ENCODE results near the gene MYO1G.
A peak's percentile ranks its signal among the peaks of the same experiment; 100 is the strongest.

The MYO1G gene

GRCh38 chr7:44981035-44981706 lies 2.4 kb upstream of the MYO1G start:
- TF ChIP-seq PAX5 (IDR thresholded peaks at IDR 0.05; ENCODE audit: insufficient read depth, low read length, severe bottlenecking) (no peak), POLR2AphosphoS5 (IDR thresholded peaks at IDR 0.05; ENCODE audit: low read depth, low read length) (0 out of 2 replicates have a peak, but pooled peaks have one; percentile 18)
- DNase-seq (ENCODE audit: insufficient read length, low spot score) (no peak), FAIRE-seq (no peak)

- TF ChIP-seq SPI1 (IDR thresholded peaks at IDR 0.05; ENCODE audit: low read depth, low read length) (peak; percentile 97), TAF1 (IDR thresholded peaks at IDR 0.05; ENCODE audit: low read depth, low read length) (0 out of 2 replicates have a peak, but pooled peaks have one; percentile 17), POLR2A (IDR thresholded peaks at IDR 0.05; ENCODE audit: low read depth, low read length) (no peak), PAX5 (IDR thresholded peaks at IDR 0.05; ENCODE audit: insufficient read depth, low read length, severe bottlenecking) (peak; percentile 81), POU2F2 (IDR thresholded peaks at IDR 0.05; ENCODE audit: low read depth, low read length) (peak; percentile 35; the same call in 1 of the 2 replicates), POLR2AphosphoS5 (IDR thresholded peaks at IDR 0.05; ENCODE audit: low read depth, low read length) (no peak)
- DNase-seq (ENCODE audit: insufficient read length, low spot score) = no peak
- FAIRE-seq = peak; percentile 82
Observed at GRCh38 chr7:44980393-44981034, 1.7 kb upstream of the MYO1G start.

- no peak for TF ChIP-seq TAF1 (IDR thresholded peaks at IDR 0.05; ENCODE audit: low read depth, low read length)
- TF ChIP-seq POLR2AphosphoS5 (IDR thresholded peaks at IDR 0.05; ENCODE audit: low read depth, low read length) = no peak
- peak; percentile 45; the same call in 1 of the 2 replicates for TF ChIP-seq POU2F2 (IDR thresholded peaks at IDR 0.05; ENCODE audit: low read depth, low read length)
- TF ChIP-seq PAX5 (IDR thresholded peaks at IDR 0.05; ENCODE audit: insufficient read depth, low read length, severe bottlenecking) = peak; percentile 15
- no peak for TF ChIP-seq POLR2A (IDR thresholded peaks at IDR 0.05; ENCODE audit: low read depth, low read length)
- no peak for TF ChIP-seq SPI1 (IDR thresholded peaks at IDR 0.05; ENCODE audit: low read depth, low read length)
- DNase-seq (ENCODE audit: insufficient read length, low spot score) (no peak), FAIRE-seq (no peak)
Observed at GRCh38 chr7:44979481-44980392, 922 bp upstream of the MYO1G start.

- peak; percentile 20 for FAIRE-seq
Observed at GRCh38 chr7:44977959-44978335, 868 bp downstream of the MYO1G start.

GRCh38 chr7:44977304-44977958 lies 1.4 kb downstream of the MYO1G start:
- FAIRE-seq (peak; percentile 74), DNase-seq (ENCODE audit: insufficient read length, low spot score) (no peak)
- TF ChIP-seq POLR2A (IDR thresholded peaks at IDR 0.05; ENCODE audit: low read depth, low read length) (peak; percentile 53; the same call in 1 of the 2 replicates), POLR2AphosphoS5 (IDR thresholded peaks at IDR 0.05; ENCODE audit: low read depth, low read length) (peak; percentile 73), TAF1 (IDR thresholded peaks at IDR 0.05; ENCODE audit: low read depth, low read length) (no peak)

More at GRCh38 chr7:44977959-44978335, 868 bp downstream of the MYO1G start:
- no peak for DNase-seq (ENCODE audit: insufficient read length, low spot score)
- no peak for TF ChIP-seq SPI1 (IDR thresholded peaks at IDR 0.05; ENCODE audit: low read depth, low read length)
- no peak; the same call in 1 of the 2 replicates for TF ChIP-seq POLR2AphosphoS5 (IDR thresholded peaks at IDR 0.05; ENCODE audit: low read depth, low read length)
- TF ChIP-seq POU2F2 (IDR thresholded peaks at IDR 0.05; ENCODE audit: low read depth, low read length) = no peak
- TF ChIP-seq TAF1 (IDR thresholded peaks at IDR 0.05; ENCODE audit: low read depth, low read length) = no peak
- TF ChIP-seq PAX5 (IDR thresholded peaks at IDR 0.05; ENCODE audit: insufficient read depth, low read length, severe bottlenecking) = no peak
- TF ChIP-seq POLR2A (IDR thresholded peaks at IDR 0.05; ENCODE audit: low read depth, low read length) = no peak; the same call in 1 of the 2 replicates

- no peak for FAIRE-seq
- no peak for DNase-seq (ENCODE audit: insufficient read length, low spot score)
- TF ChIP-seq SPI1 (IDR thresholded peaks at IDR 0.05; ENCODE audit: low read depth, low read length) (no peak), PAX5 (IDR thresholded peaks at IDR 0.05; ENCODE audit: insufficient read depth, low read length, severe bottlenecking) (no peak), POU2F2 (IDR thresholded peaks at IDR 0.05; ENCODE audit: low read depth, low read length) (no peak)
Observed at GRCh38 chr7:44976746-44977196, 2.0 kb downstream of the MYO1G start.

- no peak for FAIRE-seq
- no peak for DNase-seq (ENCODE audit: insufficient read length, low spot score)
- peak; percentile 8; the same call in 1 of the 2 replicates for TF ChIP-seq POLR2A (IDR thresholded peaks at IDR 0.05; ENCODE audit: low read depth, low read length)
- TF ChIP-seq TAF1 (IDR thresholded peaks at IDR 0.05; ENCODE audit: low read depth, low read length) = no peak
Observed at GRCh38 chr7:44976040-44976745, 2.6 kb downstream of the MYO1G start.

- DNase-seq (ENCODE audit: insufficient read length, low spot score) (no peak), FAIRE-seq (no peak)
- TF ChIP-seq POLR2AphosphoS5 (IDR thresholded peaks at IDR 0.05; ENCODE audit: low read depth, low read length) (no peak), PAX5 (IDR thresholded peaks at IDR 0.05; ENCODE audit: insufficient read depth, low read length, severe bottlenecking) (no peak), POU2F2 (IDR thresholded peaks at IDR 0.05; ENCODE audit: low read depth, low read length) (no peak), TAF1 (IDR thresholded peaks at IDR 0.05; ENCODE audit: low read depth, low read length) (no peak), SPI1 (IDR thresholded peaks at IDR 0.05; ENCODE audit: low read depth, low read length) (no peak), POLR2A (IDR thresholded peaks at IDR 0.05; ENCODE audit: low read depth, low read length) (no peak; the same call in 1 of the 2 replicates)
Observed at GRCh38 chr7:44975331-44976039, 3.3 kb downstream of the MYO1G start.
